ENCODE data around the gene CENPX. TPM values are rescaled to one million over a fixed set of nuclear protein-coding genes. Genes with fewer than 3 reads are reported as not detected.

CENPX gene
- total RNA-seq, 4 donors from 2014 or later, result 52.1 to 144 (median 106) TPM

- H3K27ac ChIP-seq, result peak within 1 kb of the TSS; percentile 92 to 95 (median 94)
- peaks cover 0 to 10% (median 0%) of the 10 kb centered on the region in 3 donors for H3K9me3 ChIP-seq
- WGBS, 2 donors, result 0% methylated on average over 1 of the region's 76 CpGs; no CpG with 5 or more reads in 1 of the 2 donors
- intact Hi-C loops (cut with DNase I), result no loop called here
- H3K36me3 ChIP-seq, result peaks cover 0 to 9% (median 0%) of the 10 kb centered on the region in 3 donors
- no peaks in the 10 kb centered on the region for H3K27me3 ChIP-seq
- peak in 3 of 4 donors; percentile 62 to 90 (median 88) for TF ChIP-seq POLR2A (IDR thresholded peaks at IDR 0.05)
- TF ChIP-seq, protein P1, sequence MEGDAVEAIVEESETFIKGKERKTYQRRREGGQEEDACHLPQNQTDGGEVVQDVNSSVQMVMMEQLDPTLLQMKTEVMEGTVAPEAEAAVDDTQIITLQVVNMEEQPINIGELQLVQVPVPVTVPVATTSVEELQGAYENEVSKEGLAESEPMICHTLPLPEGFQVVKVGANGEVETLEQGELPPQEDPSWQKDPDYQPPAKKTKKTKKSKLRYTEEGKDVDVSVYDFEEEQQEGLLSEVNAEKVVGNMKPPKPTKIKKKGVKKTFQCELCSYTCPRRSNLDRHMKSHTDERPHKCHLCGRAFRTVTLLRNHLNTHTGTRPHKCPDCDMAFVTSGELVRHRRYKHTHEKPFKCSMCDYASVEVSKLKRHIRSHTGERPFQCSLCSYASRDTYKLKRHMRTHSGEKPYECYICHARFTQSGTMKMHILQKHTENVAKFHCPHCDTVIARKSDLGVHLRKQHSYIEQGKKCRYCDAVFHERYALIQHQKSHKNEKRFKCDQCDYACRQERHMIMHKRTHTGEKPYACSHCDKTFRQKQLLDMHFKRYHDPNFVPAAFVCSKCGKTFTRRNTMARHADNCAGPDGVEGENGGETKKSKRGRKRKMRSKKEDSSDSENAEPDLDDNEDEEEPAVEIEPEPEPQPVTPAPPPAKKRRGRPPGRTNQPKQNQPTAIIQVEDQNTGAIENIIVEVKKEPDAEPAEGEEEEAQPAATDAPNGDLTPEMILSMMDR (IDR thresholded peaks at IDR 0.05), result peak in 1 of 6 experiments; percentile 20
- peak within 1 kb of the TSS; percentile 76 to 91 (median 82) for H3K4me3 ChIP-seq
- peak; percentile 51 for DNase-seq
- peaks cover 14 to 45% (median 15%) of the 10 kb centered on the region in 3 donors for H3K4me1 ChIP-seq
Measured at GRCh38 chr17:81977211-81977808, 45.4 kb downstream of the CENPX start, which contains the start of gene ASPSCR1. Gene ASPSCR1 (plus strand): TSS chr17:81977629. CDS start chr17:81977647, 18 bp downstream.

- Histone ChIP-seq H3K27ac (peak overlapping the region; percentile 92 to 95 (median 94)), H3K9me3 (peaks cover 0 to 10% (median 0%) of the 10 kb centered on the region in 3 donors), H3K4me1 (peaks cover 14 to 41% (median 15%) of the 10 kb centered on the region in 3 donors), H3K4me3 (peak overlapping the region; percentile 76 to 91 (median 82)), H3K27me3 (peaks cover 0 to 2% (median 0%) of the 10 kb centered on the region in 4 donors), H3K36me3 (peaks cover 0 to 9% (median 0%) of the 10 kb centered on the region in 3 donors)
- intact Hi-C loops (cut with DNase I), result no loop called here
- DNase-seq, result no peak
- WGBS, 2 donors, result 5 to 65% methylated on average over 4 to 6 of the region's 30 CpGs
- TF ChIP-seq, protein P1 (IDR thresholded peaks at IDR 0.05), result no peak
- TF ChIP-seq POLR2A (IDR thresholded peaks at IDR 0.05), result no peak
Measured at GRCh38 chr17:81976332-81977210, 46.1 kb downstream of the CENPX start.

DNA sequence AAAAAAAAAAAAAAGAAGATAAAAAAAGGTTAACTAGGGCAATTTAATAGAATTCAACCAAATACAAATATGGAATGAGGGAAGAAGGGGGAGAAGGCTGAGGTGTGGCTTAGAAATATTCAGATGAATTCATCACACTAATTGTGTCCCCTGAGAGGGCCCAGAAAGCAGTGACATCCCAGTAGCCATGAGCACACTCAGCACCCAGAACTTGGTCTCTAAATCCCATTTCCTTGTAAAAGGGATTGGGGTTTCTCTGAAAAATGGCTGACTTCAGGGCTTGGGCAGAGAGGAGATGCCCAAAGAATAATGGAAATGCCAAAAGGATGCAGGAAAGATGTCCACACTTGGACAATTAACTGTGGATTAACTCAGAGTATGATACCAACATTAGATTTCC lies 49.2 kb downstream of the CENPX start:
- Histone ChIP-seq H3K27ac (no peak overlapping the region), H3K4me3 (no peak overlapping the region), H3K9me3 (peaks cover 0 to 10% (median 0%) of the 10 kb centered on the region in 3 donors), H3K27me3 (peaks cover 0 to 18% (median 0%) of the 10 kb centered on the region in 4 donors), H3K36me3 (no peaks in the 10 kb centered on the region), H3K4me1 (peaks cover 15 to 26% (median 15%) of the 10 kb centered on the region in 3 donors)
- TF ChIP-seq POLR2A (IDR thresholded peaks at IDR 0.05), result no peak
- intact Hi-C loops (cut with DNase I), result no loop called here
- DNase-seq, result no peak

DNA sequence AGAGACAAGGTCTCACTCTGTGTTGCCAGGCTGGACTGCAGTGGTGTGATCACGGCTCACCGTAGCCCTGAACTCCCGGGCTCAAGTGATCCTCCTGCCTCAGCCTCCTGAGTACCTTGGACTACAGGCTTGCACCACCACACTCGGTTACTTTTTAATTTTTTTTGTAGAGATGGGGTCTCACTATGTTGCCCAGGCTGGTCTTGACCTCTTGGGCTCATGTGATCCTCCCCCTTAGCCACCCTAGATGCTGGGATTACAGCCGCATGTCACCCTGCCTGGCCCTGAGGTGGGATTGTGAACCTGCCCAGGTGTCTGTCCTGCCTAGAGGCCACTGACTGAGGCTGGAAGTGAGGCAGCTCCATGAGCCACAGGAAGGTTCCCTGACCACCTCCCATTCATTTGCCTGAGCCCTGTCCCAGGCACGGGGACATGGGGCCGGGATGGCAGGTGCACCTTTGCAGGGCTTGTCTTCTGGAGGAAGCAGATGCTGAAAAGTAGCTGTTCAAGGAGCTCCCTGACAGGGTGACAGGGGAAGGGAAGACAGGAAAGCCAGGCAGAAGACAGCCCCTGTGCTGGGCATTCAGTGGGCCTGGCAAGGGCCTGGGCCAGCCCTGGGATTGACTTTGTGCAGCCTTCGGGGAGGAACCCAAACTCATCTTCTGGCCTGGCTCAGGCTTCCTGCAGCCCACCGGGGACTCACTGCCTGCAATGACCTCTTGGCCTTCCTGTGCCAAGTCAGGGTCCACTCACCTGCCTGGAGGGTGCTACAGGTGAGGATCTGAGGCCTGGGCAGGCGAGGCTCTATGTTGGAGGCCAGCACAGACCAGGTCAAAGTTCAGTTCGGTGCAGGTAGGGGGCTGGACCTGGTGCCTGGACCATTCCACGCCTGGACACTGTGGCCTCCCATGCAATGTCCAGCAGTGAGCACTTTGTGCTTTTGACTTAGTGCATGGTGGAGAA lies 53.5 kb downstream of the CENPX start:
- 81 to 85% methylated on average over 4 to 8 of the region's 12 CpGs for WGBS, 2 donors

More for the DNA sequence above, 53.5 kb downstream of the CENPX start:
- intact Hi-C loops (cut with DNase I), result no loop called here
- Histone ChIP-seq H3K9me3 (peaks cover 0 to 9% (median 0%) of the 10 kb centered on the region in 3 donors), H3K4me1 (peaks cover 22 to 42% (median 24%) of the 10 kb centered on the region in 3 donors), H3K27me3 (peaks cover 0 to 46% (median 0%) of the 10 kb centered on the region in 4 donors), H3K36me3 (no peaks in the 10 kb centered on the region), H3K27ac (peak overlapping the region in 1 of 4 donors; percentile 70), H3K4me3 (no peak overlapping the region)
- TF ChIP-seq, protein P1 (IDR thresholded peaks at IDR 0.05), result no peak
- TF ChIP-seq POLR2A (IDR thresholded peaks at IDR 0.05), result no peak
- DNase-seq, result no peak

Other genes with a start within 250 kb of the CENPX start
- not detected for gene GCGR, start 218.7 kb downstream of the CENPX start, total RNA-seq
- 10 to 100 TPM in 3 of 4 donors, 1 to 10 TPM in 1; 8.7 to 28.0 (median 13.2) TPM for gene MCRIP1, start 189.6 kb downstream of the CENPX start, total RNA-seq
- not detected for gene PPP1R27, start 187.8 kb downstream of the CENPX start, total RNA-seq
- 1,000 to 10,000 TPM in 3 of 4 donors, 100 to 1,000 TPM in 1; 459 to 2,191 (median 1,569) TPM for gene P4HB, start 162.3 kb downstream of the CENPX start, total RNA-seq
- 100 to 1,000 TPM; 166 to 239 (median 176) TPM for gene ARHGDIA, start 151.5 kb downstream of the CENPX start, total RNA-seq
- gene ALYREF, start 131.3 kb downstream of the CENPX start, total RNA-seq, result 100 to 1,000 TPM in 2 of 4 donors, 10 to 100 TPM in 2; 75.3 to 133 (median 95.0) TPM
- gene ANAPC11, start 131.2 kb downstream of the CENPX start, total RNA-seq, result 100 to 1,000 TPM in 3 of 4 donors, 10 to 100 TPM in 1; 92.9 to 133 (median 104) TPM
- gene NPB, start 120.6 kb downstream of the CENPX start, total RNA-seq, result 1 to 10 TPM in 3 of 4 donors, under 1 TPM in 1; 0.53 to 7.4 (median 1.5) TPM
- 10 to 100 TPM; 18.6 to 38.5 (median 34.6) TPM for gene PCYT2, start 111.5 kb downstream of the CENPX start, total RNA-seq
- gene SIRT7, start 104.7 kb downstream of the CENPX start, total RNA-seq, result 10 to 100 TPM; 52.6 to 81.0 (median 60.7) TPM
- gene MAFG, start 95.1 kb downstream of the CENPX start, total RNA-seq, result 10 to 100 TPM in 3 of 4 donors, 1 to 10 TPM in 1; 10.0 to 26.6 (median 23.5) TPM
- gene PYCR1, start 85.6 kb downstream of the CENPX start, total RNA-seq, result 10 to 100 TPM; 14.0 to 24.3 (median 17.4) TPM
- not detected for gene MYADML2, start 75.6 kb downstream of the CENPX start, total RNA-seq
- gene NOTUM, start 61.7 kb downstream of the CENPX start, total RNA-seq, result under 1 TPM in 3 of 4 donors, not detected in 1; 0.11 to 0.94 (median 0.19) TPM
- gene ASPSCR1, start 45.2 kb downstream of the CENPX start, total RNA-seq, result 10 to 100 TPM; 10.1 to 21.0 (median 17.1) TPM
- gene LRRC45, start 427 bp upstream of the CENPX start, total RNA-seq, result 10 to 100 TPM in 3 of 4 donors, 1 to 10 TPM in 1; 9.7 to 21.2 (median 18.3) TPM
- 10 to 100 TPM in 1 of 4 donors, 1 to 10 TPM in 3; 4.9 to 10.4 (median 7.0) TPM for gene RAC3, start 8.8 kb upstream of the CENPX start, total RNA-seq
- gene DCXR, start 14.8 kb upstream of the CENPX start, total RNA-seq, result 100 to 1,000 TPM in 3 of 4 donors, 10 to 100 TPM in 1; 89.1 to 162 (median 135) TPM
- gene RFNG, start 28.9 kb upstream of the CENPX start, total RNA-seq, result 10 to 100 TPM; 24.9 to 38.1 (median 31.2) TPM
- gene GPS1, start 29.0 kb upstream of the CENPX start, total RNA-seq, result 10 to 100 TPM; 62.8 to 76.9 (median 69.5) TPM
- 100 to 1,000 TPM in 3 of 4 donors, 10 to 100 TPM in 1; 53.3 to 125 (median 105) TPM for gene DUS1L, start 42.9 kb upstream of the CENPX start, total RNA-seq
- gene FASN, start 75.4 kb upstream of the CENPX start, total RNA-seq, result 100 to 1,000 TPM in 2 of 4 donors, 10 to 100 TPM in 2; 72.8 to 302 (median 143) TPM
- 10 to 100 TPM in 2 of 4 donors, 1 to 10 TPM in 2; 7.9 to 22.1 (median 9.8) TPM for gene CCDC57, start 190.0 kb upstream of the CENPX start, total RNA-seq
- 10 to 100 TPM; 18.8 to 32.9 (median 21.7) TPM for gene SLC16A3, start 206.2 kb upstream of the CENPX start, total RNA-seq

Data from esophagus squamous epithelium (tissue), 5 donors.